T-helper 17 cell (primary cell): ENCODE measurements around the gene AARS2. TPM values are rescaled to one million over a fixed set of nuclear protein-coding genes. Genes with fewer than 3 reads are reported as not detected.

Experiments
- ATAC-seq: fragments of 150-1000 bp; cut with Tn5 transposase; 2 replicates; pipeline ENCODE4 v1.10.0; 2021; ENCODE audit warnings: mild to moderate bottlenecking, moderate library complexity
- DNase-seq, 3 donors: peaks; one replicate each; pipeline versions ENCODE4 v3.0.0 to v3.0.0-alpha.2; 2020 to 2021
- H3K9me3 ChIP-seq: one replicate; pipeline ENCODE4 v1.7.0; 2013; ENCODE audit warnings: low read length, mild to moderate bottlenecking; ENCODE audit not compliant: control insufficient read depth, poor library complexity, severe bottlenecking
- H3K27ac Mint-ChIP-seq: one replicate; pipeline ENCODE4 v1.8.0; 2022; ENCODE audit warnings: mild to moderate bottlenecking, moderate library complexity, mixed read lengths
- H3K27me3 Mint-ChIP-seq: one replicate; pipeline ENCODE4 v1.8.0; 2022; ENCODE audit warnings: mixed read lengths
- H3K36me3 Mint-ChIP-seq: one replicate; pipeline ENCODE4 v1.8.0; 2022; ENCODE audit warnings: low read depth, mixed read lengths
- H3K4me1 Mint-ChIP-seq: one replicate; pipeline ENCODE4 v1.8.0; 2022; ENCODE audit warnings: mild to moderate bottlenecking, mixed read lengths
- H3K4me3 Mint-ChIP-seq: one replicate; pipeline ENCODE4 v1.8.0; 2022; ENCODE audit warnings: mild to moderate bottlenecking, moderate library complexity, mixed read lengths
- total RNA-seq, 4 donors: library from RNA in 2 of 4; stranded (reverse) in 2 of 4; gene quantifications; one replicate each; pipeline ENCODE4 v1.2.3 and lab custom pipeline; 2022 to 2026

The AARS2 gene
- total RNA-seq, 2 donors from 2014 or later = 13.1 to 14.8 TPM

DNA sequence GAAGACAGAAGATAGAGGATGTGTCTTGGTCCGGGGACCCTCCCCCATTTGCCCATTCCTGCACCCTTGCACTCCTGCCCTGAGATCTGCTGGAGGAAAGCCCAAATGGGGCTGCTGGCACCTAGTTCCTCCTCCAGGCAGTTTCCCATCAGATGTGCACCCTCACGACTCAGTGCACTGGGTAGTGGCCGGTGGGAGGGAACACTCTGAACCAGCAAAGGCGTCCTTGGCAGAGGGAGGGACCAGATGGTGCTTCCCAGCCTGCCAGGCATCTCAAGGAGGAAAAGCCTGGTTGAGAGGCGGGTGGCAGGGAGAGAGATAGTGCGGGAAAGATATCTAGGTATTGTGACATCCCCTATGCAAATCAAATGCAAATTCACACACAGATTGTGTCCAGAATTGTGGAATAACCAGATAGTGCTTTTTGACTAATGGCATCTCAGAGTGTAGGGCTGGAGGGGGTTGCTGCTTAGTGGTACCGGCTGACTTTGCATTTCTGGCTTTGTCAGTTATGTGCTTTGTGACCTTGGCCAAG is 23.4 kb downstream of the AARS2 start:
- no peak overlapping the region for H3K27ac Mint-ChIP-seq
- no peak for DNase-seq
- no peaks in the 10 kb centered on the region for H3K9me3 ChIP-seq
- peaks cover 13% of the 10 kb centered on the region for H3K36me3 Mint-ChIP-seq
- H3K27me3 Mint-ChIP-seq = peaks cover 84% of the 10 kb centered on the region
- no peak overlapping the region for H3K4me3 Mint-ChIP-seq
- H3K4me1 Mint-ChIP-seq = peaks cover 2% of the 10 kb centered on the region
- no peak for ATAC-seq

DNA sequence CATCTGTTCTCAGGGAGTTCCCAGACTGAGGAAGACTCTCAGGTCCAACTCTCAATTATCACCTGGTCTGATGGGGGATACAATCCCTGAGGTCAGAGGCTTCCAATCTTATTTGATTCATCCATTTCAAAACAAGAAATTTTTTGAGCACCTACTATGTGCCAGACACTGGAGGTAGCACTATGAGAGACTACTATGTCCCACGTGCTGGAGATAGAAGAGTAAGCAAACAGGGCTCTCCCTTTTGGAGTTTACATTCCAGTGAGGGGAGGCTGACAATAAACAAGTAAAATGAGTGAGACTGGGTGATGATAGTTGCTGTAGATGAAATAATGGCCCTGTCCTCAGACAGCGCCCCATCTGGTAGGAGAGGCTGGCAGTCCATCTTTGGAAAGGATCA is 26.4 kb downstream of the AARS2 start:
- Mint-ChIP-seq H3K4me3 (peak overlapping the region; percentile 36), H3K27me3 (peaks cover 79% of the 10 kb centered on the region), H3K36me3 (peaks cover 22% of the 10 kb centered on the region), H3K4me1 (peaks cover 8% of the 10 kb centered on the region), H3K27ac (no peak overlapping the region)
- no peaks in the 10 kb centered on the region for H3K9me3 ChIP-seq
- DNase-seq (no peak), ATAC-seq (no peak)

DNA sequence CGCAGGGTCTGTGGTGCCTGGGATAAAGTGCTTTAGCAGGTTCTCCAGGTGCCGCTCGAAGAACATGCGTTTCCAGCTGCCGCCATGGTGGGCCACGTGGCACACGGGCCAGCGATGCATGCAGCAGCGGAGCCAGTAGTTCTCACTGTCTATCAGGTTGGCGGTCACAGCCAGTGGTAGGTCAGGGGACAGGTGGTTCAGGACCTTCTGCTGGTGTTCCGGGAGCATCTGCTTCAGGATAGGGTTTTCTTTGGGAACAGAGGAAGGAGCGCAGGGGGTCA is 26.9 kb downstream of the AARS2 start:
- Mint-ChIP-seq H3K4me1 (peaks cover 8% of the 10 kb centered on the region), H3K4me3 (peak overlapping the region; percentile 36), H3K27ac (no peak overlapping the region), H3K27me3 (peaks cover 74% of the 10 kb centered on the region), H3K36me3 (peaks cover 22% of the 10 kb centered on the region)
- H3K9me3 ChIP-seq = no peaks in the 10 kb centered on the region
- no peak for ATAC-seq
- DNase-seq = no peak

DNA sequence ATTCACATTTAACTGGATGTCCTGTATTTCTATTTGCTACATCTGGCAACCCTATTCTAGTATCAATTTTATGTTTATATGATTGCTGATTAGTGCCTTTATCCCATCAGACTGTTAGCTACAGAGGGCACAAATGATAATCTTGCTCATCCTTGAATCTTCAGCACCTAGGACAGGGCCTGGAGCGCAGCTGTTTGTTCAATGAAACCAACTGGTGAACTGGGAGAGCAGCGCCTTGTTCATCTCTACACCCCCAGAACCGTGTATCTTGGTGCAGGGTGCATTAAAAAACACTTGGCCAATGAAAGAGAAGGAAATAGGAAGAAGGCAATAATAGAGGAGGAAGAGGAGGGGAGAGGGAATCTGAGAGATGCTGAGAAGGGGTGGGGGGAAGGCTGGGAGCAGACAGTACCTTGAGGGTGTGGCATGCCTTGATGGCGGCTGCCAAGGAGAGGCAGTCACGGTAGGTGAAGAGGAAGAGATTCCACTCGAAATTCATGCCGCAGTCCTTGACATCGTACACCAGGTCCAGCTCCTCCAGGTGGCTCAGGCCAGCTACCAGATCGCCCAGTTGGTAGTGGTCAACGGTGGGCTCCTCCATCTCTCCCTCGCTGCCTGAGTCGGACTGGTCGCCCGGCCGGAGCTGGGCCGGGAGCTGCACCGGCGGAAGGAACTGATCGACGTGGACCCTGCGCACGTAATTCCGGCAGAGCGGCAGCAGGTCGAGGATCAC is 27.4 kb downstream of the AARS2 start:
- no peak for DNase-seq
- peak overlapping the region; percentile 36 for H3K4me3 Mint-ChIP-seq
- peaks cover 69% of the 10 kb centered on the region for H3K27me3 Mint-ChIP-seq
- no peak overlapping the region for H3K27ac Mint-ChIP-seq
- ATAC-seq = no peak
- H3K9me3 ChIP-seq = no peaks in the 10 kb centered on the region
- H3K36me3 Mint-ChIP-seq = peaks cover 22% of the 10 kb centered on the region
- peaks cover 8% of the 10 kb centered on the region for H3K4me1 Mint-ChIP-seq

DNA sequence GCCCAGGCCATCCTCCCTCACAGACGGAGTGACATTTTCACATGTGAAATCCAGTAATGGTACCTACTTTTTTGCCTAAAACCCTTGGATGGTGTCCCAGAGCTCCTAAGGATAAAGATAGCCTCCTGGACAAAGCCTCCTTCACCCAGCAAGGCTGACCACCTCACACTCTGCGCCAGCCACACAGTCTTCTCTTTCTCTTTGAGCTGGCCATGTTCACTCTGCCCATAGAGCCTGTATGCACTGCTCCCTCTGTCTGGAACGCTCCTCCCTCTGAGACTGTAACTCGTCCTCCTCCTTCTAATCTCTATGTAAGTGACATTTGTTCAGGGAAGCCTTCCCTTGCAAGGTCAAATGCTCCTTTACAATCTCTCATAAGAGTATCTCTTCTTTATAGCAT is 28.3 kb downstream of the AARS2 start:
- no peak overlapping the region for H3K4me3 Mint-ChIP-seq
- H3K36me3 Mint-ChIP-seq = peaks cover 22% of the 10 kb centered on the region
- H3K27ac Mint-ChIP-seq = no peak overlapping the region
- ATAC-seq = no peak
- no peaks in the 10 kb centered on the region for H3K9me3 ChIP-seq
- peaks cover 69% of the 10 kb centered on the region for H3K27me3 Mint-ChIP-seq
- DNase-seq = no peak
- peaks cover 8% of the 10 kb centered on the region for H3K4me1 Mint-ChIP-seq

DNA sequence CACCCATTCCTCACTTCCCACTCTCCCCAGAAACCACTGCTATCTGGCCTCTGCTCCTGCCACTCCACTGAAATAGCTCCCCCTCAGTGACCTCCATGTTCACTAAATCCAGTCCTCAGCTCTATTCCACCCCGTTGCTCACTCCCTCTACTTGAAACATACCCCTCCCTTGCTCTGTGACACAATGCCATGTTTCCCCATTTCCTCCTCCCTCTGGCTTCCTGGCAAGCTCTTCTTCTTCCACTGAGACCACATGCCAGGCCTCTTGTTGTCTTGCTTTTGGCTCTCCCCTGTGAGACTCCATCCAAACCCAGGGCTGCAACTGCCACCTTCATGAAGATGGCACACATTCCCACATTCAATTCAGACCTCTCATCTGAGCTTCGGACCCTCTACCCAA is 29.0 kb downstream of the AARS2 start:
- Mint-ChIP-seq H3K27me3 (peaks cover 70% of the 10 kb centered on the region), H3K4me1 (peaks cover 8% of the 10 kb centered on the region), H3K27ac (no peak overlapping the region), H3K36me3 (peaks cover 22% of the 10 kb centered on the region), H3K4me3 (no peak overlapping the region)
- ATAC-seq (no peak), DNase-seq (no peak)
- H3K9me3 ChIP-seq = no peaks in the 10 kb centered on the region

DNA sequence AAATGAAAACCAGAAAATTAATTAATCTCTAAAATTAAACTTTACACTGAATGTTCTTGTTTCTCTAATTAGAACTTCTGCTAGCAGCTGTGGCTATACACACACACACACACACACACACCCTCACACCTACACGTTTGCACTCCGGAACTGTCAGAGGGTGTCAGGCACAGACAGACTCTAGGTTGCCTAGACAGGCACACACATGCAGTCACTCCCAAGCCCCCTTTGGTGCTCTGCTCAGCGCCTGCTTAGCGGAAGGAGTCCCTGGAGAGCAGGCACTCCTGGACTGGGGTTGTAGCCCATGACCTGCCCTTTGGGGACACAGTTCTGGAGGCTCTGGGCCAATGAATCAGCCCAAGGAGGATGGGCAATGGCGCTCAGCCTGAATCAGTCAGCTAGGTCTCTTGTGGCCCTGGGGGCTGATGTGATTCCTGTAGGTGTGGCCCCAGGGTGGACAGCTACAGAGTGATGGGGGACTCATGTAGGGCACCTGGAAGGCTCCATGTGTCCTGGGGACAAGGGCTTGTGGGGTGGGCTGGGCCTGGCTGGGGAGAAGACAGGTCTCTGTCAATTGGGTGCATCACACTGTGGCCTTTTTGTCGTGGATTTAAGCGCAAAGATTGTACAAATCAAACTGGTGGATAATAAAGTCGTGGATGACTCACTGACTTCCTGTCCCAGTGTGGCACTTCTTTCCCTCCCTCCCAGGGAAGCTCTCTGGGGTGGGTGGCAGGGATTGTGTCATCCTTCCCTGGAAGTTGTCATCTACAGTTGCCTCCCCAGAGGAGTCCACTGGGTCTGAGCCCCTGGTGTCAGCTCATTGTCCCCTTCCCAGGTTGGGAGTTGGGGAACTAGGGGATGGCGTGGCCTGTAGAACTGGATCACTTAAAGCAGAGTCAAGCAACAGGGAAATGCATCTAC is 34.1 kb downstream of the AARS2 start:
- H3K9me3 ChIP-seq = no peaks in the 10 kb centered on the region
- no peak overlapping the region for H3K4me3 Mint-ChIP-seq
- H3K27me3 Mint-ChIP-seq = peaks cover 60% of the 10 kb centered on the region
- ATAC-seq = no peak
- no peak overlapping the region for H3K27ac Mint-ChIP-seq
- H3K4me1 Mint-ChIP-seq = peaks cover 3% of the 10 kb centered on the region
- H3K36me3 Mint-ChIP-seq = peaks cover 11% of the 10 kb centered on the region
- no peak for DNase-seq

DNA sequence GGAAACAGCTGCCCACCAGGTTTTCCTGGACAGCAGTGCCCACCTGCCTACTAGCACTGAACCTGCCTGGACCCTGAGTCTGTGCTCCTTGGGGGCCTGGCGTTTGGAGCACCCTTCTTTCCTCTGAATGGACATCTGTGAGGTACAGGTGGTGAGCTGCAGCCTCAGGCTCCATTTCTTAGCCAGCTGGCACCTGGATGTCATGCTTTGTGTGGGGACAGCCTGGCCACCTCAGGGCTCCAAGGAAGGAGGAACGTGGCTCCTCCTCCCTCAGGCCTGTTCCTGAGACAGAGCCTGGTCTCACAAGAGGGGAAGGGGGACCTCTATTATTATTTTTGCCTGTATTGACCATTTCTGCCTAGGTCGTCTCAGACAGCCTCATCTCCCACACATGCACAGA is 34.8 kb downstream of the AARS2 start:
- Mint-ChIP-seq H3K27ac (no peak overlapping the region), H3K4me3 (no peak overlapping the region), H3K36me3 (peaks cover 11% of the 10 kb centered on the region), H3K4me1 (peaks cover 3% of the 10 kb centered on the region), H3K27me3 (peaks cover 58% of the 10 kb centered on the region)
- no peaks in the 10 kb centered on the region for H3K9me3 ChIP-seq
- no peak for DNase-seq
- no peak for ATAC-seq

DNA sequence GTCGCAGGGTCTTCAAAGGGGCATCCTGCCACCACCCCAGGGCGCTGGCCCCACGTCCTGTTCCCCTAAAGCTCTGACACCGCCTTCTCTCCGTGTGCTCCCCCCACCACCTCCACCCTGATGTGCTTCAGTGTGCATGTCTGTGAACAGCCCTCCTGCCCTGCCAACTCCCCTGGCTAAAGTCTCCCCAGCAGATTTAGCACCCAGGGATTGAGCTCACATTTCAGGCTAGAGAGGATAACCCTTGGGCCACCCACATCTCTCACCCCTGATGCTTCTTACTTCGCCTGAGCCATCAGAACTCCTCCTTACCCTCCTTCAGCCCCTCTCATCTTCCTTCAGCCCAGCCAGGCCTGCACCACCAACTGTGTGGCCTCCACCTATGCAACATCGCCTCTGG is 35.4 kb downstream of the AARS2 start:
- Mint-ChIP-seq H3K4me3 (peak overlapping the region; percentile 59), H3K36me3 (peaks cover 13% of the 10 kb centered on the region), H3K4me1 (peaks cover 3% of the 10 kb centered on the region), H3K27me3 (peaks cover 59% of the 10 kb centered on the region), H3K27ac (no peak overlapping the region)
- no peaks in the 10 kb centered on the region for H3K9me3 ChIP-seq
- no peak for ATAC-seq
- DNase-seq = no peak

DNA sequence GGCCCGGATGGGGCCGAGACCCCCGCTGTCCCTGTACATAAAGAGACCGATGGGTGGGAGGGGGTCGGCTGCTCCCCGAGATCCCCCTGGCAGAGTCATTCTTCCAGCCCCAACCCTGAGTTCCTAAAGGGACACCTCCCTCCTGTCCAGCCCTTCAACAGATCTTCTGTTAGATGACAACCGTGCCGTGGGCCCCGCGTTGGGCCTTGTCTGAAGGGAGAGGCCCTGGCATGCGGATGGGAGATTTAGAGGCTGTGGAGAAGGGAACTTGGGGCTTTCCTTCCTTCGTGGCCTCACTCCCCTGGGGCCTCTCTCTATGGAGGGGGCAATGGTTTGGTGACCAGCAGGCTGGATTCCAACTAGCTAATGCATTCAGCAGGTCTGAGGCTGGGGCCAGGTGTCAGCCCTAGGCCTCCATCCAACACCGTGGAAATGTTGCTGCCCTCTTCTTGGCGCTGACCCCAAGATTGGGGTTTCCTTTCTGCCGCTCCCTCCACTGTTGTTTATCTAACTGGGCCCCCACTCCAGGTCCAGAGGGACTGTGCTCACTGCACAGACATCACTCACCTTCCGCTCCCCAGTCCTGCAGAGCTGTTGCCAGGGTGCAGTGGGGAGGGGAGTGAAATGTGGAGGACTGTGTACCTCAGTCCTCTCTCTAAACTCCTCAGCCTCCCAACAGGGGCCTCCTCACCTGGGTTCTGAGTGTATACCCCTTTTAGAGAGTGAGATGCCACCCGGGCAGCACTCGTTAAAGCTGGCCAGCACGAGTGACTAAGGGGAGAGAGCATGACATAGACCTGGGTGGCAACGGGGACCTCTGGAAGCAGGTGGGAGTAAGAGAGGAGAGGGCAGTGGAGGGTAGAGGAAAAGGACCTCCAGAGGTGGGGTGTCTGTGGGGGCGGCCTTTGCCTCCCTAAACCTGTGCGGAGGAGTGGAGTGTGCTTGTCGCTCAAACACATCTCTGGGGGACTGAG is 36.2 kb downstream of the AARS2 start:
- peaks cover 15% of the 10 kb centered on the region for H3K36me3 Mint-ChIP-seq
- peaks cover 67% of the 10 kb centered on the region for H3K27me3 Mint-ChIP-seq
- DNase-seq (no peak), ATAC-seq (no peak)
- H3K4me1 Mint-ChIP-seq = peaks cover 3% of the 10 kb centered on the region
- H3K4me3 Mint-ChIP-seq = peak overlapping the region; percentile 70
- no peaks in the 10 kb centered on the region for H3K9me3 ChIP-seq
- no peak overlapping the region for H3K27ac Mint-ChIP-seq

DNA sequence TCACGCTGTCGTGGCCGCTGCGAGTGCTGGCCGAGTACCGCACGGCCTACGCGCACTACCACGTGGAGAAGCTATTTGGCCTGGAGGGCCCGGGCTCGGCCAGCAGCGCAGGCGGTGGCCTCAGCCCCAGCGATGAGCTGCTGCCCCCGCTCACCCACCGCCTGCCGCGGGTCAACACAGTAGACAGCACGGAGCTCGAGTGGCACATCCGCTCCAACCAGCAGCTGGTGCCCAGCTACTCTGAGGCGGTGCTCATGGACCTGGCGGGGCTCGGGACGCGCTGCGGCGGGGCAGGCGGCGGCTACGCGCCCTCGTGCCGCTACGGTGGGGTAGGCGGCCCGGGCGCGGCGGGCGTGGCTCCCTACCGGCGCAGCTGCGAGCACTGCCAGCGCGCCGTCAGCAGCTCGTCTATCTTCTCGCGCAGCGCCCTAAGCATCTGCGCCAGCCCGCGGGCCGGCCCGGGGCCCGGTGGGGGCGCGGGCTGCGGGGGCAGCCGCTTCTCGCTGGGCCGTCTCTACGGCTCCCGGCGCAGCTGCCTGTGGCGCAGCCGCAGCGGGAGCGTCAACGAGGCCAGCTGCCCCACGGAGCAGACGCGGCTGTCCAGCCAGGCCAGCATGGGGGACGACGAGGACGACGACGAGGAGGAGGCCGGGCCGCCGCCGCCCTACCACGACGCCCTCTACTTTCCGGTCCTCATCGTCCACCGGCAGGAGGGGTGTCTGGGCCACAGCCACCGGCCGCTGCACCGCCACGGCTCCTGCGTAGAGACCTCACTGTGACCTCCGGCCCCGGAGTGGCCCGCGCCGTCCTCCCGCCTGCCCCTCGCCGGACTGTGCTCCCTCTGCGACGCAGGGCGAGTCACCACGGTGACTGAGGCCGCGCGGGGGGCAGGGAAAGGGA is 37.1 kb downstream of the AARS2 start:
- Mint-ChIP-seq H3K27ac (no peak overlapping the region), H3K27me3 (peaks cover 75% of the 10 kb centered on the region), H3K36me3 (peaks cover 14% of the 10 kb centered on the region), H3K4me1 (peaks cover 8% of the 10 kb centered on the region), H3K4me3 (peak overlapping the region; percentile 70)
- ATAC-seq (peak; percentile 77), DNase-seq (no peak)
- no peaks in the 10 kb centered on the region for H3K9me3 ChIP-seq

DNA sequence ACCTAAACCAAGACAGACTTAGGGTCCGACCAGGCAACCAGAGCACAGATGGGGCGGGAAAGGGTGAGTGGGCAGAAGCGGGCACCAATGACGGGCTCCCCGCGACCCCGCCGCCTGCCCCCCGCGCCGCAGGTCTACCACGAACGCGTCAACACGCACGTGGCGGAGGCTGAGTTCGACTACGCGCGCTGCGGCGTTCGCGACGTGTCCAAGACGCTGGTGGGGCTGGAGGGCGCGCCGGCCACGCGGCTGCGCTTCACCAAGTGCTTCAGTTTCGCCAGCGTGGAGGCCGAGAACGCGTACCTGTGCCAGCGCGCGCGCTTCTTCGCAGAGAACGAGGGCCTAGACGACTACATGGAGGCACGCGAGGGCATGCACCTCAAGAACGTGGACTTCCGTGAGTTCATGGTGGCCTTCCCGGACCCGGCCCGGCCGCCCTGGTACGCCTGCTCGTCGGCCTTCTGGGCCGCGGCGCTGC is 37.8 kb downstream of the AARS2 start:
- Mint-ChIP-seq H3K4me3 (no peak overlapping the region), H3K4me1 (peaks cover 9% of the 10 kb centered on the region), H3K36me3 (peaks cover 14% of the 10 kb centered on the region), H3K27ac (no peak overlapping the region), H3K27me3 (peaks cover 71% of the 10 kb centered on the region)
- ATAC-seq (no peak), DNase-seq (no peak)
- no peaks in the 10 kb centered on the region for H3K9me3 ChIP-seq
